A673 (cell line): Measurements from ENCODE around the gene DIP2C.
"Not testable (repeated sequence)": the region's sequence is repeated elsewhere in the genome, so short reads cannot be mapped to it uniquely, and the experiment has no call there.

ENCODE experiments used
- EZH2 ChIP-seq: fragments of 200-600 bp; sonication (generic); IDR thresholded peaks from 2 replicates; pipeline ENCODE4 v1.6.1; 2017; ENCODE audit warnings: borderline replicate concordance, low read depth, mild to moderate bottlenecking, mixed read lengths, antibody characterized with exemption, low read length; ENCODE audit not compliant: poor library complexity, severe bottlenecking
- TF ChIP-seq, protein P1 (sequence below): fragments of 300-800, 200-600 bp; sonication (generic); conservative IDR thresholded peaks from 2 replicates; pipeline ENCODE4 v1.5.1; 2017; ENCODE audit warnings: low read depth, mild to moderate bottlenecking, antibody characterized with exemption, low read length, moderate library complexity, mixed read lengths

DNA sequence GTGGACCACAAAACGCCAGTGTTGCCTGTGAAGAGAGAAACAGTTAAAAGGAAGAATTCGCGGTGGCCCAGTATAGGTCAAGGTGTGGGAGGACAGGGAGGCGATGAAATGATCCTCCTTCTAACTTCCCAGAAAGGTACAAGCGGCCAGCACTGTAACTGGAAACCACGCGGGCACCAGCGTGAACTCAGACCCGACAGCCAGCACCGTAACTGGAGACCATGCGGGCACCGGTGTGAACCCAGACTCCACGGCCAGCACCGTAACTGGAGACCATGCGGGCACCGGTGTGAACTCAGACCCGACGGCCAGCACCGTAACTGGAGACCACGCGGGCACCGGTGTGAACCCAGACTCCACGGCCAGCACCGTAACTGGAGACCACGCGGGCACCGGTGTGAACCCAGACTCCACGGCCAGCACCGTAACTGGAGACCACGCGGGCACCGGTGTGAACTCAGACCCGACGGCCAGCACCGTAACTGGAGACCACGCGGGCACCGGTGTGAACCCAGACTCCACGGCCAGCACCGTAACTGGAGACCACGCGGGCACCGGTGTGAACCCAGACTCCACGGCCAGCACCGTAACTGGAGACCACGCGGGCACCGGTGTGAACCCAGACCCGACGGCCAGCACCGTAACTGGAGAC, 57.2 kb downstream of the DIP2C start:
- TF ChIP-seq, protein P1, sequence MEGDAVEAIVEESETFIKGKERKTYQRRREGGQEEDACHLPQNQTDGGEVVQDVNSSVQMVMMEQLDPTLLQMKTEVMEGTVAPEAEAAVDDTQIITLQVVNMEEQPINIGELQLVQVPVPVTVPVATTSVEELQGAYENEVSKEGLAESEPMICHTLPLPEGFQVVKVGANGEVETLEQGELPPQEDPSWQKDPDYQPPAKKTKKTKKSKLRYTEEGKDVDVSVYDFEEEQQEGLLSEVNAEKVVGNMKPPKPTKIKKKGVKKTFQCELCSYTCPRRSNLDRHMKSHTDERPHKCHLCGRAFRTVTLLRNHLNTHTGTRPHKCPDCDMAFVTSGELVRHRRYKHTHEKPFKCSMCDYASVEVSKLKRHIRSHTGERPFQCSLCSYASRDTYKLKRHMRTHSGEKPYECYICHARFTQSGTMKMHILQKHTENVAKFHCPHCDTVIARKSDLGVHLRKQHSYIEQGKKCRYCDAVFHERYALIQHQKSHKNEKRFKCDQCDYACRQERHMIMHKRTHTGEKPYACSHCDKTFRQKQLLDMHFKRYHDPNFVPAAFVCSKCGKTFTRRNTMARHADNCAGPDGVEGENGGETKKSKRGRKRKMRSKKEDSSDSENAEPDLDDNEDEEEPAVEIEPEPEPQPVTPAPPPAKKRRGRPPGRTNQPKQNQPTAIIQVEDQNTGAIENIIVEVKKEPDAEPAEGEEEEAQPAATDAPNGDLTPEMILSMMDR, result not testable (repeated sequence)
- TF ChIP-seq EZH2, result not testable (repeated sequence)
